ENCODE data around the gene FRMD4B.
"Not testable (repeated sequence)": the region's sequence is repeated elsewhere in the genome, so short reads cannot be mapped to it uniquely, and the experiment has no call there.

Gene FRMD4B

GRCh38 chr3:69359916-69360315, 26.0 kb downstream of the FRMD4B start:
- DNase-seq: no peak

DNA sequence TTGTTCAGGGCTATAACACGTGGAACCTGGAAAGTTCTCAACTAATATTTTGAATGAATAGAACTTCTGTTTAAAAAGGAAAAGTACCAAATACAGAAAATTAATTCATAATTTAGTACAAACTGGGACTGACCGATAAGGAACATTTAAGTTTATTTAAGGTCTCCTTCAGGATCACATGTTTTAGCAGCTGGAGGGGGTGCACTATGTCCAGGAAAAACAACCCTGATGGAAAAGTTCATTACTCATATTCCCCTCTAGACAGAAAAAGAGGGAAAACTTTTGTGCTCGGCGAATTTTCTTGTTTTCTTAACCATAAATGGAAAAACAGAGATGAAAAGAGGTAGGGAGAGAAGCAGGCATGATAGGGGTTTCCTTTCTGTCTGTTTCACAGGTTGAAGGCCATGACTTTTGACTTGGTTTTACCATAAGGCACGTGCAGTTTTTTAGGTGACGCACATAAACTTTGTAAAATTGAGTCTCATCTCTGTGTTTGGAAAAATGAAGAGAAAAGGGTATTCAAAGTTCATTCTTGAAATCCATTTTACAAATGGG, 26.5 kb downstream of the FRMD4B start:
- DNase-seq: no peak

- DNase-seq: no peak
Observed at GRCh38 chr3:69357196-69357595, 28.7 kb downstream of the FRMD4B start.

- no peak for DNase-seq
Observed at GRCh38 chr3:69354948-69355347, 30.9 kb downstream of the FRMD4B start.

DNA sequence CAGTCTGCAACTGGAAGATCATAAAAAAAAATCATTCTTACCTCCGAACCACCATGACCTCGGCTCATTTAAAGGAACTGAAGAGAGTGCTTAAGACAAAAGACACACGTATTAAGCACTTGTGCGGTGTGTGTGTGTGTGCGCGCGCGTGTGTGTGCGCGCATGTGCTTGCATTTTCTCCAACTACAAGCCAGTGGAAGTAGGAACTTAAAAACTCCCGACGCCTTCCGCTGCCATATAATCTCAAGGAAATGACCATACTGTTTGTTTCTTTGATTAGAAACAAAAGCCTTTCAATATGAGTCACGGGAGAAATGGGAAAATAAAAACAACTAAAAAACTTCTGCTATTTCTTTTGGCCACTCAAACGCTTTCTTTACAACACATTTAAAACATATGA, 32.4 kb downstream of the FRMD4B start:
- DNase-seq: no peak

GRCh38 chr3:69353088-69353478, 32.8 kb downstream of the FRMD4B start:
- DNase-seq: no peak

DNA sequence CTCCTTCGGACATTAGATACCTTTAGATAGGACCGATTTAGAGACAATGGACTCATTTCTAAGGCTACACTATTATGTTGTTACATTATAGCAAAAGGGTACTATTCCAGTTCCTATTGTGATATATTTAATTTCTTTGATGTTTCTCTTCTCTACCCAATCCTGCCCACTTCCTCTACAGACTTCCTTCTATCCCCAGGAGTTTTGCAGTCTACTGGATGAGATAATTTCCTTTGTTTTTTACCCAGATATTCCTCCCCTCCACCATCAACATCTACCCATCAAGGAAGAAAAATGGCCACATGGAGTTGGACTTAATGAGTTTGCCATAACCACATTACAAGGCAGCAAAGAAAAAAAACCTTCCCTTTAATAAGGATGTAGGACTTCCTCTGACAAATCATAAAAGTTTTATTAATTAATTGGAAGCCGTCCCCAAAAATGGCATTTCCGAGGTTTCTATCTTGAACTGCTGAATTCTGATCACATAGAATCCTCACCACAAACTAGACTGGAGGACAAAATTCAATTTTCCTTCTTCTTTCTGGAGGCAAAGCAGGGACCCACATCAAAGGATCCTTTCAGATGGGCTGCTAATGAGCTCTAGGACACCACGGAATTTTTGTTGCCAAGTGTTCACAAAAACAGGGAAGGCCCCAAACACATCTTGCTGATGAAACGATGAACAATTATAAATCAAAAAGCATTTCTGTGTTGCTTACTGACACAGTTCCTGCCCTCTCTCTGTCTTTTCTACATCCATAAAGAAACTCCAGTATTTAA, 33.4 kb downstream of the FRMD4B start:
- DNase-seq: no peak

- no peak for DNase-seq
Observed at GRCh38 chr3:69343875-69344274, 42.0 kb downstream of the FRMD4B start.

DNA sequence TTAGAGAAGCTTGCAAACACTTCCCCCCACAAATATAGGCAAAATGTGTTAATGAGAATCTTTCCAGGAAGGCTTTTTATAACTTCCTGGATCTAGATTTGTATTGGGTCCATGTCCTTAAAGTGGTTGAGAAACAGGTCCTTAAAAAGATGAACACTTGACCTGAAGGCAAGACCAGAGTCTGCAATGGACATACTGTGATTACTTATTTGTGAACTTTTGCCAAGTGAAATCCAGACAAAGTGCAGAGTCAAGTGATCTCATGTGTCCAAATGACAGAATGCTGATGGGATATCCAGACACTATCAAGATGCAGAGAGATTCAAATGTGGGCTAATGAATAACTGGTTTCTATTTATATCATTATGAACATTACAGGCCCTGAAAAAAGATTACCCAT, 43.8 kb downstream of the FRMD4B start:
- no peak for DNase-seq

GRCh38 chr3:69339760-69340159, 46.1 kb downstream of the FRMD4B start:
- DNase-seq: no peak

- no peak for DNase-seq
Observed at GRCh38 chr3:69338911-69339310, 47.0 kb downstream of the FRMD4B start.

DNA sequence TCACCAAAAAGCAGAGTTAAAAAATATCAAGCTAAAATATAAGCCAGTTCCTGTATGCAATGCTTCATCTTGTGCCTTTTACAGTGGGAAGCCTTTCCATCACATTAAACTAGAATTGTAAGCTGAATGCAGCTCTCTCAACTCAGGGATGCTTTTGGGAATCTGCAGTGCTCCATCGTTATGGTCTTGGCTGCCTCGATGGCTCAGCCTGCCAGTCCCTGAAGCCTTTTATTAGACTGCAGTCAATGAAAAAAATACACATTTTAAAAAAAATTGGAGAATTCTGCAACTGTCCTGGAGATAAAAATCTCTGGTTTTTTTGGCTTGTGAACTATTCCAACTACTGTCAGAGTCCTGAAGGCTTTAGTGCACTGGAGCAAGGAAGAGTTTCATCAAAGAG, 53.0 kb downstream of the FRMD4B start:
- no peak for DNase-seq

- DNase-seq: no peak
Observed at GRCh38 chr3:69330891-69331400, 54.9 kb downstream of the FRMD4B start.

DNA sequence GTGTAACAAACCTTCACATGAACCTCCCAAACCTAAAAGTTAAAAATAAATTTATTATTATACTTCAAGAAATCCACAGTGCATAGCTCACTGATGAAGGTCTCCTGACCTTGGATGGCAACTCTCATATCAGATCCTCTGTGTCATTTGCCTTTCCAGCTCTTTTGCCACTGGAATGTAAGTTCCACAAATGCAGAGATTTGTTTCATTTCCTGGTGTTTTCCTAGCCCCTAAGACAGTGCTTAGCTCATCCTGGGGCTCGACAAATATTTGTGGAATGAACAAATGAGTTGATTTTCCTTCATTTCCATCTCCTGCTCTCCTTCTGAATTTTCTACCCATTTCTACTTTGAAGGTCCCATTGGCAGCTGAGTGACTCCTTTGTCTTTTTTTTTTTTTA, 56.0 kb downstream of the FRMD4B start:
- DNase-seq: no peak

DNA sequence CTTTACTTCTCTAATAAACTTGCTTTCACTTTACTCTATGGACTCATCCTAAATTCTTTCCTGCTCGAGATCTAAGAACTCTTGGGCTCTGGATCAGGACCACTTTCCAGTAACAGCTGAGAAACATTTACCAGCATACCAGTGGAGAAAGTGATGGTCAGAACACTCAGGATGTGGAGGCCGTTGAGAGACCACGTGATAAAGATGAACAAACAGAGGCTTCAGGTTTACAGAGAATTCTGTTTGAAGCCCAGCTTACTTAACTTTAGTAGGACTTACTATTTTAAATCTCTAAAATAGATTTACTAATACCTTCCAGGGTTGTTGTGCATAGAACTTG, 57.0 kb downstream of the FRMD4B start:
- DNase-seq: no peak

GRCh38 chr3:69328103-69328962, 57.6 kb downstream of the FRMD4B start:
- DNase-seq: no peak

DNA sequence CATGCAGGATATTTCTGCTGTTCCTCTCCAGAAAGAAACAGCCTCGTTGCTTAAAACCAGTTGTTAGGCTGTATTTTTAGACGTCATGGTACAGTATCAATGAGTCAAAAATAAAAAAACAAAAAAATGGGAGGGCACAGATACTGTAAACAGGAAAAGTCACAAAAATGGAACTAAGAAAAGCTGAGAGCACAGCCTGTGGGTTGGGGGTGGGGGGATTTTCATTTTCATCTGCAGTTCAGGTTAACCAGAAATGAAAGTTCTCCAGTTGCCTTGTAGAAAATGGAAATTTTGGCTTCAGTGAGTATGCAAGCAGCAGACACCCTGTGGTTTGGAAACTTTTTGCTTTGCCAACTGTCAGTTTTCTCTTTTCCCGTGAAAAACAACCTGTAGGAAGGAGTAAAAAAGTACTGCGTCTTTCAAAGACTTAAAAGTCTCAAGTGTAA, 59.0 kb downstream of the FRMD4B start:
- DNase-seq: no peak

- no peak for DNase-seq
Observed at GRCh38 chr3:69325151-69325550, 60.7 kb downstream of the FRMD4B start.

- peak; percentile 3 for DNase-seq
Observed at GRCh38 chr3:69324362-69325025, 61.4 kb downstream of the FRMD4B start.

- DNase-seq: no peak
Observed at GRCh38 chr3:69323941-69324340, 61.9 kb downstream of the FRMD4B start.

DNA sequence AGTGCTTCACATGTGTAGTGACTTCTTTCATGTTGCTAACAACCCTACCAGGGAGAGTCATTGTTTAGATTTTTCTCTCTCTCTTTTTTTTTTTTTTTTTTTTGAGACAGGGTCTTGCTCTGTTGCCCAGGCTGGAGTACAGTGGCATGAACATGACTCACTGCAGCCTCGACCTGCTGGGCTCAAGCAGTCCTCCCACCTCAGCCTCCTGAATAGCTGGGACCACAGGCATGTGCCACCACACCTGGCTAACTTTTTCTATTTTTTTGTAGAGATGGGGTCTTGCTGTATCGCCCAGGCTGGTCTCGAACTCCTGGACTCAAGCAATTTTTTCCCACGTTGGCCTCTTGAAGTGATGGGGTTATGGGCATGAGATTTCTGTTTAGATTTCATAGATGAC, 63.4 kb downstream of the FRMD4B start:
- DNase-seq: not testable (repeated sequence)

DNA sequence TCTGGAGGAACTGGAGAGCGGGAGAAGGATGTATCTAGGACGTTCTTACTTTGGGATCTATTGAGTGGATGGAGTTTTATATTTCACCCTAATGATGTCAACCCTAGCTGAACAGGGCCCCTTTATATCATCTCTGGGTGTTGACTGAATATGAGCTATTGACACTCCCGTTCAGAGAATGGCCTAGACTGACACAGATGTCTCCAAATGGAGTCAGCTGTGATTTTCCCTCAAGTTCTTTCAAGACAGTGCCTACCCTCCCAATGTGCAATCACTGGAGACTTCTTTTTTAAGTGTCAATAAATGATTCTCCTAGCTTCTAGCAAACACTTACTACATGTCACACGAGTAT, 63.8 kb downstream of the FRMD4B start:
- DNase-seq: no peak

Data from NCI-H69 (cell line).